Non-pigmented ciliary epithelial cell (primary cell): ENCODE data around the gene ABCB1.

ENCODE experiments used
- DNase-seq: peaks from one replicate; pipeline ENCODE4 v3.0.0-alpha.2; 2010; ENCODE audit warnings: low read depth

Gene ABCB1

GRCh38 chr7:87600130-87601124 lies at the start of gene ABCB1:
ABCB1 (minus strand) TSS chr7:87600884; CDS start chr7:87600184, 700 bp downstream.
- DNase-seq = no peak

GRCh38 chr7:87648316-87648715 lies 47.6 kb upstream of the ABCB1 start:
- DNase-seq = no peak

DNA sequence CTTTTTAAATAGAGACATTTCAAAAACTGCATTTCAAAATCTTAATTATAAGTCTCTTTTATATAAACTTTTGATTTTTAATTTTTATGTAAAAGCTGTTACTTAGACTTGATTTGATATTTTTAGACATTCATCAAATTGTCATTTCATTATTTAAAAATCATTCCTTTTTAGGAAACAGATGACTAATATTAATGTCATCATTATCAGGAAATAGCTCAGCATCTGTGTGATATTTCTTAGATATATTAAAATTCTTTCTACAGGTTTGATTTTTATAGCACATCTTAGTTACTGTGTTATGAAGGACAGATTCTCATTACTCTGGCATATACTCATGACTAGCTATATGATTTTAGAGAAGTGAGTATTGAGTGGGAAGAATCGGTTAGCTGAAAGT lies 44.8 kb upstream of the ABCB1 start:
- no peak for DNase-seq

- no peak for DNase-seq
These were observed 35.2 kb upstream of the ABCB1 start for GRCh38 chr7:87635921-87636320.

GRCh38 chr7:87628780-87629569 lies 28.3 kb upstream of the ABCB1 start:
- no peak for DNase-seq

DNA sequence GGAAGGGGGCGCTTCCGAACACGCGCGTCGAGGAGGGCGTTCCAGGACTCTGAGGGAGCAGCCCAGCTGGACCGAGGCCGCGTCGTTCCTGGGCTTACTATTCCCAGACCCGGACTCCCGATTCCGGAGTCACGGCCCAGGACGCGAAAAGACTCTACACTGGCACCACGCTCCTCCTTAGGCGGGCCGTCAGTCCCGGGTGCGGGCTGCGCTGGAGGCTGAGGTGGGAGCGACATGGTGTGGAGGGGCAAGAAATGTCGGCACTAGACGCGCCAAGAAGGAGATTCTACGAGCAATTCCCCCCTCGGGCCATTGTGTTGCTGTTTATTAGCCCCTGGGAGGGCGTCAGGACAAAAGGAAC lies 26.9 kb upstream of the ABCB1 start:
- no peak for DNase-seq

- DNase-seq = no peak
These were observed 24.4 kb upstream of the ABCB1 start for GRCh38 chr7:87625101-87625500.

GRCh38 chr7:87624628-87625027 lies 23.9 kb upstream of the ABCB1 start:
- DNase-seq = no peak

- DNase-seq = no peak
These were observed 14.5 kb upstream of the ABCB1 start for GRCh38 chr7:87615197-87615596.

DNA sequence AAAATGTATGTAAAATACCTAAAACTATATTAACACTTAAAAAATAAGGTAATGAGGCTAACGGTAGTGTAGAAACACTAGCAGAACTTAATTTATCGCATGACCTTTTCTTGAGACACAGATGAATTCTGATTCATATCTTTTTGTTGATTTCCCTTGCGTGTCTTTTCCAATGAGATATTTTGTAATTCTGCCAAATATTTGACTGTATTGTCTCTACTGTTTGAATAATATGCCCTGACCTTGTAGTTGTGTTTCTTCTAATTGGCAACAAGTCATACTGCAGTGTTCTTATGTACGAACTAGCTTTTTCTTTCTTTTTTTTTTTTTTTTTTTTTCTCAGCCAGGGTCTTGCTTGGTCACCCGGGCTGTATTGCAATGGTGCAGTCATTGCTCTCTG lies 9.2 kb upstream of the ABCB1 start:
- DNase-seq = no peak

DNA sequence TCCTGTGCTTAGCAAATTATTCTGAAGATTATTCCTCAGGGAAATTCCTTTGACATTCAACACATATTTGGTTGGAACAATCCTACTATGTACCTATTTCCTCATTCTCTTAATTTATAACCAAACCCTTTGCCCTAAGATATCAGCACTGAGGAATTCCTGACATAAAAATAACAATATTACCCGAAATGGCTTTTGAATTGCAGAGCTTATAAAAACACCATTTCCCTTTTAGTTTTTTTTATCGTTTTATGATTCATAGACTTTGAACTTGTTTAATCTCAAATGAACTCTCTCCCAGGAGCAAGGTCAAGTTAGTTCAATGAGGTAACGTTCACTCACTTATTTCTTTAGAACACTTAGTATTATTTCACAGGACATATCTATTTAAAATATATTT lies 7.7 kb upstream of the ABCB1 start:
- no peak for DNase-seq

GRCh38 chr7:87604264-87604663 lies 3.6 kb upstream of the ABCB1 start:
- no peak for DNase-seq

DNA sequence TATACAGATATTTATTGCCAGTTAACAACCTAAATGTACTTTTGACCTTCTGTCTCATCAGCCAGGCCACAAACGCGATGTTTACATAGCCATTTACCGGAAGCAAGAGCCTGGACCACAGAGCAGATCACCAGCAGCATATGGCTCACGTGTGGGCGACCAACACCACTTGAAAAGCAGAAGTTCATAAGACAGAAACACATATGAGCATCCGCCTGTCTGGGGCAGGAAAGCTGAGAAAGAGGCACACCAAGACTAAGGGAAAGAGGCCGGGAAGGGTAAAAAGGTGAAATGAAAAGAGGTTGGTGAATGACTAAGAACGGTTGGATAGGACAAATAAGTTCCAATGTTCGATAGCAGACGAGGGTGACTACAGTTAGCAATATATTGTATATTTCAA lies 1.3 kb downstream of the ABCB1 start:
- no peak for DNase-seq

GRCh38 chr7:87598234-87599009 lies 2.3 kb downstream of the ABCB1 start:
- no peak for DNase-seq

DNA sequence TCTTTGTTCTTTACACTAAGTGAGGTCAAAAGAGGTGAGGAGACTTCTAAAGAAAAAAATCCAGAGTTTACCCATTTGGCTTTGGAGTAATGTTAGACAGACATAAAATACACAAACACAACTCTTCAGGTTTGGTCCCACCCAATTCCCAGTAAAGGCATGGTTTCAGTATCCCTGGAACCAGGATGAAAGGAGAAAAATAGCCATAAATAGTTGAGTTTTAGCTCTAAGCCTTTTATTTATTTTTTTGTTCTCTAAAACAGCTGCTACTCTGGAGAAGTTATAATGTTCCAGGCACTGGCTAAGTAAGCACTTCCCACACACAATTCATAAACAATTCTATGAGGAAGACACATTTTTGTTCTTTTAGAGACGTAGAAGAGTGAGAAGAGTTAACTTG lies 4.0 kb downstream of the ABCB1 start:
- DNase-seq = no peak

- no peak for DNase-seq
These were observed 4.5 kb downstream of the ABCB1 start for GRCh38 chr7:87596136-87596535.

DNA sequence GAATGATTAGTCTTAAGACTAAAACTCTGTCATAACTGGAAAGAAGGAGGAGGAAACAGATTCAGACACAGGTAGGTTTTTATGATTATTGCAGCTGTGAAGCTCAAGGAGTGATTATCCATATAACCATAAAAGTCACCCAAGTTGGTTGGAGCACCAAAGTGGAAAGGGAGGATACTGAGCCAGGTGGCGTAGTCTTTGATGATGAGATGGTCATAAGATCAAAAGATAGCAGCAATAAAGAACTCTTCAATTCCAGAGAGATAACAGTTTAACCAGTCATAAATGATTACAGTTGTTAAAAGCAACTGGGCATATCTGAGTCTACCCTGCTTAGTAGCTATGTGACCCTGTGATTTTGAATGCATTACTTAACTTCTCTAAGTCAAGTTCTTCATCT lies 8.4 kb downstream of the ABCB1 start:
- no peak for DNase-seq

DNA sequence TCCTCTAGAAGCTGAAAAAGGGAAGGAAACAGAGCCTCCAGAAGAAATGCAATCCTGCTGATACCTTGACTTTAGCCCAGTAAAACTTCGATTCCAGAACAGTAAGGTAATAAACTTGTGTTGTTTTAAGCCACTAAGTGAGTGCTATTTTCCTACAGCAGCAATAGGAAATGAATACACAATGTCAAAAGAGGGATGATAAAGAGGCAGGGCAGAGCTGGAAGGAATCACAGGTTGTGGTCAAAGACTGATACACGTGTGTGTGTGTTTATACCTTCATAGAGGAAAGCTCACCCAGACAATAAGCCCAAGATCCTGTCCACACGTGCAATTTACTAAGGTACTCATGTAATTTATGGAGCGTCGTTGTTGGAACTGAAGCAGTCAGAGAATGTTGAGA lies 9.5 kb downstream of the ABCB1 start:
- DNase-seq = no peak

DNA sequence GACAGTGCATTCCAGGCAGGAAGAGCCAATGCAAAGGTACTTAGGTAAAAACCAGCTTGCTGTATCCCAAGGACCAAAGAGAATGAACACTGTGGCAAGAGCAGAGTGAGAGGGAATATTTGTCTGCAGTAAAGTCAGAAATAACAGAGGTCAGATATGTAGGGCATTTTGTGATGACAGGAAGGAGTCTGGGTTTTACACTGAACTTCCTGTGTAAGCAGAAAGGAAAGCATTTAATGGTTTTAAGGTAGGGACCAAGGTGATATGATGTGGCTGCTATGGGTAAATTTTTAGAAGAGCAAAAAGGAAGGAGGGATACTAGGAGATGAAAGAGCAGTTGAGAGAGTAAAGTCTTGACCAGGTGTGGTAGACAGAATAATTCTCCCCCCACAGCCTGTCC lies 10.1 kb downstream of the ABCB1 start:
- DNase-seq = no peak

GRCh38 chr7:87589631-87590030 lies 11.1 kb downstream of the ABCB1 start:
- DNase-seq = no peak

GRCh38 chr7:87581723-87582122 lies 19.0 kb downstream of the ABCB1 start:
- DNase-seq = no peak

DNA sequence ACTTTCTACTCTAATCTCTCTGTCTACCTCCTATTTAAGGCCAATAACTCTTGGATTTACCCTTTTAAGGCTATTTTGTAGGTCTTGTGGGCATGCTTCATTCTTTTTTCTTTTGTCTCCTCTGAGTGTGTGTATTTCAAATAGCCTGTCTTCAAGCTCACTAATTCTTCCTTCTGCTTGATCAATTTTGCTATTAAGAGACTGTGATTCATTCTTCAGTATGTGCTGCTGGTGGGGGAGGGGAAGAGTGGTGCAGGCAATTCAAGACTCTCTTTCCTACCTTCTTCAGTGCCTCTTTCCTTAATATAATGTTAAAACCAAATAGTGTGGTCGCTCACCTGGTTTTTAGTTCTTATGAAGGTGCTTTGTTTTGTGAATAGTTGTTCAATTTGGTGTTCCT lies 20.0 kb downstream of the ABCB1 start:
- no peak for DNase-seq
